B cell (primary cell): Measurements from ENCODE around the gene KANTR. TPM values are rescaled to one million over a fixed set of nuclear protein-coding genes. Genes with fewer than 3 reads are reported as not detected.

Source experiments
- ATAC-seq: fragments of 200-7000 bp; cut with Tn5 transposase; one replicate; pipeline ENCODE4 v1.10.0; 2021; ENCODE audit warnings: low read depth, mild to moderate bottlenecking, moderate number of reproducible peaks, moderate library complexity
- CTCF ChIA-PET: fragments of 350-600 bp; sonication (Branson Sonifier 250); formaldehyde crosslinking; loops from one replicate; lab custom pipeline; 2021; ENCODE audit warnings: antibody characterized with exemption, inconsistent platforms; lab: Charles Lee
- POLR2A ChIA-PET: fragments of 350-600 bp; sonication (Branson Sonifier 250); formaldehyde crosslinking; loops from one replicate; lab custom pipeline; 2021; ENCODE audit warnings: antibody characterized with exemption; lab: Charles Lee
- DNase-seq: peaks from one replicate; pipeline ENCODE4 v3.0.0; 2013
- H2AFZ ChIP-seq: 2 replicates; pipeline ENCODE4 v1.6.1; 2012; ENCODE audit warnings: mild to moderate bottlenecking, low read depth, low read length; ENCODE audit not compliant: insufficient read depth, poor library complexity, severe bottlenecking
- H3K27ac ChIP-seq, 2 donors: 1 replicate in 1 of 2; 2 replicates in 1 of 2; pipeline ENCODE4 v1.5.1; 2012 to 2013; ENCODE audit warnings: low read length in 2 of 2, mild to moderate bottlenecking in 2 of 2, moderate library complexity in 1 of 2
- H3K27me3 ChIP-seq, 4 experiments: fragments of 200-600 bp in 1 of 4; sonication (generic) in 1 of 4; replicated peaks in 1 of 4; 1 replicate in 2 of 4; 2 replicates in 2 of 4; pipeline versions ENCODE4 v1.6.1 to v1.7.0; 2013 to 2016; ENCODE audit warnings: low read length in 3 of 4, mild to moderate bottlenecking in 2 of 4, mixed read lengths in 1 of 4, moderate library complexity in 1 of 4; ENCODE audit not compliant: insufficient read depth in 4 of 4, control insufficient read depth in 3 of 4; ENCODE audit errors: control extremely low read depth in 1 of 4
- H3K36me3 ChIP-seq, 2 experiments: replicated peaks in 1 of 2; 1 replicate in 1 of 2; 2 replicates in 1 of 2; pipeline versions ENCODE4 v1.6.1 to v1.7.1; 2013; ENCODE audit warnings: low read length in 1 of 2; ENCODE audit not compliant: insufficient read depth in 2 of 2, control insufficient read depth in 1 of 2; ENCODE audit errors: control extremely low read depth in 1 of 2, extremely low read depth in 1 of 2
- H3K4me1 ChIP-seq, 2 donors: fragments of 200-600 bp in 1 of 2; sonication (generic) in 1 of 2; 1 replicate in 1 of 2; 2 replicates in 1 of 2; pipeline versions ENCODE4 v1.5.1 to v1.6.1; 2013 to 2017; ENCODE audit warnings: low read length in 2 of 2; ENCODE audit not compliant: control insufficient read depth in 2 of 2, insufficient read depth in 2 of 2
- H3K4me2 ChIP-seq: replicated peaks from 2 replicates; pipeline ENCODE3; 2012; ENCODE audit warnings: mild to moderate bottlenecking, low read depth, low read length; ENCODE audit not compliant: poor library complexity, severe bottlenecking
- H3K4me3 ChIP-seq, 5 experiments: fragments of 200-600 bp in 1 of 5; sonication (generic) in 1 of 5; 1 replicate in 3 of 5; 2 replicates in 2 of 5; pipeline versions ENCODE4 v1.5.1 to v1.7.0; 2011 to 2016; ENCODE audit warnings: low read length in 4 of 5, mild to moderate bottlenecking in 4 of 5, low read depth in 2 of 5, control low read depth in 1 of 5, moderate library complexity in 1 of 5; ENCODE audit not compliant: insufficient read depth in 1 of 5; ENCODE audit errors: control extremely low read depth in 1 of 5, extremely low read depth in 1 of 5
- H3K79me2 ChIP-seq: fragments of 200-600 bp; sonication (generic); one replicate; pipeline ENCODE4 v1.6.0; 2016; ENCODE audit warnings: low read length; ENCODE audit not compliant: control insufficient read depth, insufficient read depth
- H3K9ac ChIP-seq: fragments of 200-600 bp; sonication (generic); 2 replicates; pipeline ENCODE4 v1.6.1; 2017; ENCODE audit warnings: mild to moderate bottlenecking, low read length, moderate library complexity
- H3K9me3 ChIP-seq, 3 donors: one replicate each; pipeline versions ENCODE4 v1.6.1 to v1.7.1; 2013; ENCODE audit warnings: low read length in 2 of 3; ENCODE audit not compliant: control insufficient read depth in 2 of 3, insufficient read depth in 1 of 3; ENCODE audit errors: control extremely low read depth in 1 of 3
- H4K20me1 ChIP-seq: 2 replicates; pipeline ENCODE4 v1.6.0; 2012; ENCODE audit warnings: mild to moderate bottlenecking, low read length; ENCODE audit not compliant: insufficient read depth, control insufficient read depth, poor library complexity, severe bottlenecking
- H3K27ac Mint-ChIP-seq: one replicate; pipeline ENCODE4 v1.8.0; 2021; ENCODE audit warnings: mixed read lengths
- H3K27me3 Mint-ChIP-seq: one replicate; pipeline ENCODE4 v1.8.0; 2021; ENCODE audit warnings: mixed read lengths
- H3K4me1 Mint-ChIP-seq: one replicate; pipeline ENCODE4 v1.8.0; 2021; ENCODE audit warnings: mixed read lengths
- H3K4me3 Mint-ChIP-seq: one replicate; pipeline ENCODE4 v1.8.0; 2021; ENCODE audit warnings: mixed read lengths
- H3K9me3 Mint-ChIP-seq: one replicate; pipeline ENCODE4 v1.8.0; 2022; ENCODE audit warnings: mixed read lengths; ENCODE audit not compliant: insufficient read depth
- EZH2 ChIP-seq: IDR thresholded peaks from 2 replicates; pipeline ENCODE4 v1.6.1; 2012; ENCODE audit warnings: borderline replicate concordance, low read depth, mild to moderate bottlenecking, moderate library complexity, low read length; ENCODE audit not compliant: insufficient read depth, poor library complexity, severe bottlenecking
- WGBS: methylation state at CpG from one replicate; pipeline ENCODE4 v1.1.5; 2013; ENCODE audit warnings: missing lambda C conversion rate; ENCODE audit not compliant: insufficient coverage; 5-methylcytosine and 5-hydroxymethylcytosine counted together
- intact Hi-C: fragments of 100-400 bp; cut with micrococcal nuclease; formaldehyde crosslinking; loops from one replicate; pipeline ENCODE4 v1.10.0; 2022
- polyA plus RNA-seq: library from polyadenylated mRNA; depleted of rRNA; stranded (reverse); fragments of >200 nt; gene quantifications from 2 replicates; pipeline ENCODE4 v1.2.3, GENCODE V29; 2012
- total RNA-seq, 2 donors: library from RNA; stranded (reverse); fragments of 120-200 nt in 1 of 2; gene quantifications; 1 replicate in 1 of 2; 2 replicates in 1 of 2; pipeline versions ENCODE4 v1.2.3 to v1.2.4, GENCODE V29; 2013 to 2022
- TF ChIP-seq, protein P1 (sequence below): fragments of 200-600 bp; IDR thresholded peaks from one replicate; pipeline ENCODE4 v1.8.0; 2022; ENCODE audit warnings: antibody characterized with exemption, mild to moderate bottlenecking

The KANTR gene
- total and polyA plus RNA-seq, 2 donors (not counting 1 experiment from before 2014, with no cell fraction given), result 6.7 to 26.8 TPM

GRCh38 chrX:53047228-53047627 lies 46.7 kb upstream of the KANTR start:
- Histone ChIP-seq H4K20me1 (no peaks in the 10 kb centered on the region), H3K9me3 (no peaks in the 10 kb centered on the region), H3K36me3 (no peaks in the 10 kb centered on the region), H3K4me3 (no peak overlapping the region), H3K27ac (no peak overlapping the region), H3K79me2 (no peaks in the 10 kb centered on the region), H2AFZ (no peak overlapping the region), H3K9ac (no peak overlapping the region), H3K27me3 (peaks cover 0 to 2% (median 0%) of the 10 kb centered on the region in 4 experiments), H3K4me2 (no peak overlapping the region), H3K4me1 (peaks cover 0 to 3% of the 10 kb centered on the region in 2 donors)
- H3K27ac Mint-ChIP-seq, result no peak overlapping the region
- CTCF ChIA-PET, result no interaction called here
- DNase-seq (no peak), ATAC-seq (no peak)
- H3K4me3 Mint-ChIP-seq, result no peak overlapping the region
- no CpG with 5 or more reads among the region's 6 CpGs for WGBS
- POLR2A ChIA-PET, result no interaction called here
- TF ChIP-seq, protein P1, sequence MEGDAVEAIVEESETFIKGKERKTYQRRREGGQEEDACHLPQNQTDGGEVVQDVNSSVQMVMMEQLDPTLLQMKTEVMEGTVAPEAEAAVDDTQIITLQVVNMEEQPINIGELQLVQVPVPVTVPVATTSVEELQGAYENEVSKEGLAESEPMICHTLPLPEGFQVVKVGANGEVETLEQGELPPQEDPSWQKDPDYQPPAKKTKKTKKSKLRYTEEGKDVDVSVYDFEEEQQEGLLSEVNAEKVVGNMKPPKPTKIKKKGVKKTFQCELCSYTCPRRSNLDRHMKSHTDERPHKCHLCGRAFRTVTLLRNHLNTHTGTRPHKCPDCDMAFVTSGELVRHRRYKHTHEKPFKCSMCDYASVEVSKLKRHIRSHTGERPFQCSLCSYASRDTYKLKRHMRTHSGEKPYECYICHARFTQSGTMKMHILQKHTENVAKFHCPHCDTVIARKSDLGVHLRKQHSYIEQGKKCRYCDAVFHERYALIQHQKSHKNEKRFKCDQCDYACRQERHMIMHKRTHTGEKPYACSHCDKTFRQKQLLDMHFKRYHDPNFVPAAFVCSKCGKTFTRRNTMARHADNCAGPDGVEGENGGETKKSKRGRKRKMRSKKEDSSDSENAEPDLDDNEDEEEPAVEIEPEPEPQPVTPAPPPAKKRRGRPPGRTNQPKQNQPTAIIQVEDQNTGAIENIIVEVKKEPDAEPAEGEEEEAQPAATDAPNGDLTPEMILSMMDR, result no peak
- TF ChIP-seq EZH2, result no peak
- H3K9me3 Mint-ChIP-seq, result no peaks in the 10 kb centered on the region
- intact Hi-C loops, result no loop called here
- H3K27me3 Mint-ChIP-seq, result peaks cover 2% of the 10 kb centered on the region
- peaks cover 6% of the 10 kb centered on the region for H3K4me1 Mint-ChIP-seq

DNA sequence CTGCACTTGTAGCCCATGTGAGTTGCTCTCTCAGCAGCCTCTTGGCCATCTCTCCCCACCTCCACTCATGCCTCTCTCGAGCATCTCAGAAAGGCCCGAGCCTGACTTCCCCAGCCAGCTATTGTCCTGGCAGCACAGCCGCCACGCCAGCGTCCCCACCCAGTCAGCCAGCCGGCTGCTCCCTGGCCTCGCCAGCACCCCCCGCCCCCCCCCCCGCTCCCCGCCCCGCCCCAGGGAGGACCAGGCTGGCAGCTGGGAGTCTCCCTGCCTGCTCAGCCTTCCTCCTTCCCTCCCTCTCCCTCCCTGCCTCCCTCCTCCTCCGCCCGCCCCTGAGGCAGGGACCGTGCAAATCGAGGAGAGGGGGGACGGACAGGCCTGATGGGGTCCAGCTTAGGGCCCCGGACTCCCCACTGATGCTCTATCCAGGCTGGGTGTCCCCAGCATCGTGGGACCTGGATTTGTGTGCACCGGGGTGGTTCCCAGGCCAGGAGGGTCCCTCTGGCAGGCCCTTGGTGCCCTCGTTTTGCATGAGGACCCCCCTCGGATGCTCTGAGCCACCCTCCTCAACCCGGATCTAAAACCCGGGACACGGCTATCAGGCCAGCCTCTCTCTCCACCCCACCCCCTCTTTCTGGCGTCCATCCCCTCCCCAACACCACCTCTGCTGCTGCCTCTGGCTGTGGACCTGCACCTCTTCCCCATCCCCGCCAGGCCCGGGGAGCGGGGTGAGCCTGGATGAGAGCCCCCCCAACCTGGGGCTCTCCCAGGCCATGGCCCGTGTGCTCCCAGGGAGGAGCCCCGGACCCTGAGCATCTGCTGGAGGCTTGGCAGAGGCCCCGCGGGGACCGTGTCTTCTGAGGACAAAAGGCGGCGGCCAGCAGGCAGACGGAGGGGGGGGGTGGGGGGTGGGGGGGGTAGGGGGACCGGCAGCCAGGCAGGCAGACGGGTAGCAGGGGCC lies 45.5 kb upstream of the KANTR start, which contains the start of gene GPR173:
TSS of gene GPR173 (plus strand) at position 621 of the 958 bp plus-strand sequence. CDS start 27,833 bp downstream, outside the sequence.
- intact Hi-C loops, result no loop called here
- Histone ChIP-seq H2AFZ (peak within 1 kb of the TSS; percentile 70), H3K27ac (no peak within 1 kb of the TSS), H4K20me1 (no peaks in the 10 kb centered on the region), H3K9ac (no peak within 1 kb of the TSS), H3K4me2 (peak within 1 kb of the TSS; percentile 60), H3K36me3 (no peaks in the 10 kb centered on the region), H3K27me3 (peaks cover 0 to 2% (median 0%) of the 10 kb centered on the region in 4 experiments), H3K79me2 (no peaks in the 10 kb centered on the region), H3K4me1 (peaks cover 0 to 3% of the 10 kb centered on the region in 2 donors), H3K9me3 (no peaks in the 10 kb centered on the region), H3K4me3 (peak within 1 kb of the TSS in 4 of 5 experiments; percentile 19 to 34 (median 28))
- no peak within 1 kb of the TSS for H3K27ac Mint-ChIP-seq
- H3K27me3 Mint-ChIP-seq, result peaks cover 2% of the 10 kb centered on the region
- TF ChIP-seq EZH2, result no peak
- TF ChIP-seq, protein P1, result no peak
- peak within 1 kb of the TSS; percentile 54 for H3K4me3 Mint-ChIP-seq
- no peak for DNase-seq
- no peak for ATAC-seq
- ChIA-PET CTCF (no interaction called here), POLR2A (interaction anchor here (0.7 kb wide), 1 partner anchor 281 kb away, joined by 3 read pairs; no protein-coding TSS in a partner anchor)
- no peaks in the 10 kb centered on the region for H3K9me3 Mint-ChIP-seq
- peaks cover 6% of the 10 kb centered on the region for H3K4me1 Mint-ChIP-seq
- WGBS, result 5% methylated on average over 7 of the region's 38 CpGs
